Activated naive CD4-positive, alpha-beta T cell treated with anti-CD3 and anti-CD28 coated beads, Interleukin-2, amount 50 U/mL, for 16 hours (primary cell): Measurements from ENCODE around the gene RNF123.
A peak's percentile ranks its signal among the peaks of the same experiment; 100 is the strongest.

Experiments used
- DNase-seq: peaks from one replicate; pipeline ENCODE4 v3.0.0-alpha.2; 2020

Gene RNF123

GRCh38 chr3:49689046-49689907, at the start of gene RNF123, which contains the start of gene MST1:
Gene RNF123 (plus strand): TSS chr3:49689557. CDS start chr3:49691166, 1,609 bp downstream.
Gene MST1 (minus strand): TSS chr3:49689474. CDS start chr3:49688691, 783 bp downstream.
- DNase-seq: peak; percentile 93

GRCh38 chr3:49641292-49641691, 48.1 kb upstream of the RNF123 start:
- no peak for DNase-seq

- DNase-seq: no peak
Observed at GRCh38 chr3:49641921-49642707, 47.2 kb upstream of the RNF123 start.

GRCh38 chr3:49642708-49643145, 46.6 kb upstream of the RNF123 start:
- DNase-seq: no peak

- DNase-seq: no peak
Observed at GRCh38 chr3:49644684-49645083, 44.7 kb upstream of the RNF123 start.

- DNase-seq: no peak
Observed at GRCh38 chr3:49646236-49646635, 43.1 kb upstream of the RNF123 start.

- no peak for DNase-seq
Observed at GRCh38 chr3:49647741-49648140, 41.6 kb upstream of the RNF123 start.

GRCh38 chr3:49648354-49649019, 40.9 kb upstream of the RNF123 start:
- DNase-seq: no peak

GRCh38 chr3:49649576-49649975, 39.8 kb upstream of the RNF123 start:
- no peak for DNase-seq

GRCh38 chr3:49650177-49650576, 39.2 kb upstream of the RNF123 start:
- no peak for DNase-seq

- DNase-seq: no peak
Observed at GRCh38 chr3:49650637-49651036, 38.7 kb upstream of the RNF123 start.

GRCh38 chr3:49652218-49652902, 37.0 kb upstream of the RNF123 start:
- no peak for DNase-seq

GRCh38 chr3:49652903-49653415, 36.4 kb upstream of the RNF123 start:
- DNase-seq: no peak

GRCh38 chr3:49653621-49654020, 35.7 kb upstream of the RNF123 start:
- DNase-seq: no peak

- DNase-seq: no peak
Observed at GRCh38 chr3:49654176-49654825, 35.1 kb upstream of the RNF123 start.

- no peak for DNase-seq
Observed at GRCh38 chr3:49654955-49655556, 34.3 kb upstream of the RNF123 start.

- no peak for DNase-seq
Observed at GRCh38 chr3:49655731-49656285, 33.5 kb upstream of the RNF123 start.

GRCh38 chr3:49656541-49657112, 32.7 kb upstream of the RNF123 start:
- no peak for DNase-seq

- DNase-seq: no peak
Observed at GRCh38 chr3:49657208-49657915, 32.0 kb upstream of the RNF123 start.

- DNase-seq: no peak
Observed at GRCh38 chr3:49658711-49659110, 30.6 kb upstream of the RNF123 start.
